Eye (tissue), 1 donor: ENCODE data around the gene GOLGA6C.
"Not testable (repeated sequence)": the region's sequence is repeated elsewhere in the genome, so short reads cannot be mapped to it uniquely, and the experiment has no call there.

Experiments used
- DNase-seq: peaks from one replicate; pipeline ENCODE4 v3.0.0-alpha.2; 2015

The GOLGA6C gene

GRCh38 chr15:75258620-75259343, 648 bp downstream of the GOLGA6C start:
- DNase-seq, result not testable (repeated sequence)

DNA sequence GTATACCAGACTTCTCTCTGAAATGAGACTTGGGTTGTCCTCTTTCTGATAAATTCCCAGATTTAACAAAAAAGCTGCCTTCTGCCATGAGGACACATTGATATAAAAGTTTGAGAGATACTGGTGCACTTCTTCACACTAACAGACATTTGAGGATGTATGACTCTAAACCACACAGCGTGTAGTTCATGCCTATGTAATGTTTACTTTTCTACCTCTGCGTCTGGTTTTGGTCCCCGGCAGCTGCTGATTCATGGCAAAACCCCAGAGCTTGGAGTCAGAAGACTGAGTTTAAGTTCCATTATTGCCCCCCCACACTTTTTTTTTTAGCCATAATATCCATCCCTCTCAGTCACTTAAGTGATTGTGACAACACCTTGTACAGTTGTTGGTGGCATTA, 1.7 kb downstream of the GOLGA6C start:
- DNase-seq, result not testable (repeated sequence)

- not testable (repeated sequence) for DNase-seq
These were observed 15.7 kb downstream of the GOLGA6C start for GRCh38 chr15:75273751-75274359.

DNA sequence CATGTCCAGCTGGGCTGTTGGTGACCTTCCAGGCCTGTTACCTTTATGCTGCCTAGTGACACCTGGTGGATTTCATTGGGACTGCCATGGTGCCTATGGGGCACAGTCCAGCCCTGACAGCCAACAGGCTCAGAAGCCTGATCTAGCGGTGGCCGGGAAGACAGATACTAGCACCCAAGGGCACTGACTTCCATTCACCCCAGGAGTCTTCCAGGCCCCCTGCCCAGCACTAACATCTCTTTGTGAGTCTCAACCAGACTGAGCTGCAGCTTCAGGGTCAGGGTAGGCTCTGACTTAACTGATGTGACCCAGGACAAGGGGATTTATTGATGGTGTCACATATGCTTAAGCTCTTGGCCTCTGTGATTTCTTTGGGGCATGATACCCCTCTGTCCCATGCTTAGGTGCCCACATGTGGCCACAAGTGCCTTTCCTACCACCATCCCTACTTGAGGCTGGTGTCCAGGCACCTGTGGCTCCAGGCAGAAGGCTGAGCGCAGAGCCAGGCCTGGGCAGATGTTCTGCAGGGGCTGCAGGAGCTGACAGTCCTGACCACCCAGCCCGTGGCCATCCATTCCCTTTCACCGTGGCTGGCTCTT, 16.5 kb downstream of the GOLGA6C start:
- peak; percentile 0 for DNase-seq

DNA sequence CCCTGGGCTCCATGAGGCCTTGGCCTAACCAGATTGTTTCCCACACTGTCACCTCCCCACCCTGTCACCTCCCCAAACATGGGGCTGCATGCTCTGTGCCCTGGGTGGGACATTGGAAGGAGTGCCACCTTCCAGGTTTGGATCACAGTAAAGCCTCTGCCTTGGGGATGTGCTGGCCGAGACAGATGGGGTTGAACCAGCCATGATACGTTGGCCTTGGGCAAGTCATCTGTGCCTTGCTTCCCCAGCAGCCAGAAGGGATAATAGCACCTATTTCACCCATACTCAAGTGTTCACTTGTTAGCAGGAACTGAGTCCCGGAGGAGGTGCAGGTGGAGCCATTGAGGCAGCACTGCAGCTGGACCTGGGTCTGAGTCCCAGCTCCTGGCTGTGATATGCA, 17.5 kb downstream of the GOLGA6C start:
- DNase-seq, result not testable (repeated sequence)

DNA sequence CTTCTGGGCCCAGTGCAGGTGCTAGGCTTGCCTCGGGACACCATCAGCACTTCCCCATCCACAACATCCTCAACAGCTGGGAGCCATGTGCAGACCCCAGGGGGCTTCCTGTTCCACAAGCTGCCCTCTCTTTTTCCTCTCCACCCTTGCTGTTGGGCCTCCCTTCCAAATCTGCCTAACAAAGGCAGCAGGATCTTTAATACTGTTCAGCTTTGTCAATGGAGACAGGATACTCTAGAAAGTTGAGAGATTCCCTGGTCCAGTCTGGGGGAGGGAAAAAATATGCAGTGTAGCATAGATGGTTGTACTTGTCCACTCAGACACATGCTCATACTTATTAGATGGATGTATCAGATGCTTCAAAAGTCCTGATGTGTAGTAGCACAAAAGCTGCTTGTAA, 20.4 kb downstream of the GOLGA6C start:
- not testable (repeated sequence) for DNase-seq

DNA sequence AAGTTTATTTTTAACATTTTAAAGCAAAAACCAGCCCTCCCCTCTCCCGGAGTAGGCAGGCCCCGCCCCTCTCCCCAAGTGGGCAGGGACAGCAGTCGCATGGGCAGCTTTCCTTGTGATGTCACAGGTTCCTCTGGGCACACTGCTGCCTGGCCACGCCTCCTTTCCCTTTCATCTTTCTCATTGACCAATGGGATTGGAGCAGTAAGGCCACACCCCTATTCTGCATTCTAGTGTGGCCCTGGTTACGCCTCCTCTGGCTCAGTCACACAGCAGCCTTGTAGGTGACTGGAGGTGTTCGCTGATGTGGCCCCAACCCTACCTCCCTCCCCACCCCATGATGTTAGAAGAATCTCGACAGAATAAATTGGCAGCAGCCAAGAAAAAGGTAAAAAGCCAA, 24.4 kb downstream of the GOLGA6C start, which contains the start of gene GOLGA6D:
Gene GOLGA6D (plus strand): TSS at position 264 of the 400 bp plus-strand sequence. CDS start 41 bp downstream, at position 305.
- not testable (repeated sequence) for DNase-seq

DNA sequence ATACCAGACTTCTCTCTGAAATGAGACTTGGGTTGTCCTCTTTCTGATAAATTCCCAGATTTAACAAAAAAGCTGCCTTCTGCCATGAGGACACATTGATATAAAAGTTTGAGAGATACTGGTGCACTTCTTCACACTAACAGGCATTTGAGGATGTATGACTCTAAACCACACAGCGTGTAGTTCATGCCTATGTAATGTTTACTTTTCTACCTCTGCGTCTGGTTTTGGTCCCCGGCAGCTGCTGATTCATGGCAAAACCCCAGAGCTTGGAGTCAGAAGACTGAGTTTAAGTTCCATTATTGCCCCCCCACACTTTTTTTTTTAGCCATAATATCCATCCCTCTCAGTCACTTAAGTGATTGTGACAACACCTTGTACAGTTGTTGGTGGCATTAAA, 26.0 kb downstream of the GOLGA6C start:
- DNase-seq, result not testable (repeated sequence)

DNA sequence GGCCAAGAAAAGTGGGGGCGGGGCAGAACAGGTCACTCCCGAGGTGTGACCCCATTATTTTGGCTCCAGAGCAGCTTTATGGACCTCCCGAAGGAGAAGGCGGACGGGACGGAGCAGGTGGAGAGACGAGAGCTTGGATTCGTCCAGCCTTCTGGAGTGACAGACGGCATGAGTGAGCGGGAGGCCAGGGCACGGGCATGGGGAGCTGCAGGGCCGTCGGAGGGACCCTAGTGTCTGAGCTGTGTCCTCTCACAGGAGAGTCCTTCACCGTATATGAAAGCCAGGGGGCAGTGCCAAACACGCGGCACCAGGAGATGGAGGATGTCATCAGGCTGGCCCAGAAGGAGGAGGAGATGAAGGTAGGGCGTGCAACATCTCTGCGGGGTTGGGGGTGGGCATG, 35.5 kb downstream of the GOLGA6C start:
- not testable (repeated sequence) for DNase-seq

DNA sequence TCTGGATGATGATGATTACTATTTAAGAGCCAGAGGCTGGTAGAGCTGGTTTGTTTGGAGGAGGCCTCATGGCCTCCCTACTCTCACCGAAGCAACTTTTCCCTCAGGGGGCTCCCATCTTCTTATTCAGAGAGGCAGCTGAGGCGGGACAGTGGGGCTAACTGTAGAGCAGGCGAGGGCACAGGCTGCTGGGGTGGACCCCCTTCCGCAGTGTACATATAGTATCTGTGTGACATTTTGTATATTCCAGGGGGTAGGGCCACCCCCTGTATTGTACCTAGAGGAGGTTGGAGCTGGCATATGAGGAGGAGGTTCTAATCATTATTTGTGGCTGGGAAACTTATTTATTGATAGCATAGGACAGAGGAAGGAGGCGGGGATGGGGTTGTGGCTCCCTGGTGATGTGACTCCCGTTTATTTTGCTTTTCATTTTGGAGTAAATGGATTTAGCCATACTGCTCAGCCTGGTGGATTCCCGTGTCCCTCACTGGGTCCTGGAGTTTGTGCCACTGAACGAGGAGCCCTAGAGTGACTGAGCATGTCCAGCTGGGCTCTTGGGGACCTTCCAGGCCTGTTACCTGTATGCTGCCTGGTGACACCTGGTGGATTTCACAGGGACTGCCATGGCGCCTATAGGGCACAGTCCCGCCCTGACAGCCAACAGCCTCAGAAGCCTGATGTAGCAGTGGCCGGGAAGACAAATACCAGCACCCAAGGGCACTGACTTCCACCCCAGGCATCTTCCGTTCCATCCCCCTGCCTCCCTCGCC, 40.6 kb downstream of the GOLGA6C start:
- not testable (repeated sequence) for DNase-seq

DNA sequence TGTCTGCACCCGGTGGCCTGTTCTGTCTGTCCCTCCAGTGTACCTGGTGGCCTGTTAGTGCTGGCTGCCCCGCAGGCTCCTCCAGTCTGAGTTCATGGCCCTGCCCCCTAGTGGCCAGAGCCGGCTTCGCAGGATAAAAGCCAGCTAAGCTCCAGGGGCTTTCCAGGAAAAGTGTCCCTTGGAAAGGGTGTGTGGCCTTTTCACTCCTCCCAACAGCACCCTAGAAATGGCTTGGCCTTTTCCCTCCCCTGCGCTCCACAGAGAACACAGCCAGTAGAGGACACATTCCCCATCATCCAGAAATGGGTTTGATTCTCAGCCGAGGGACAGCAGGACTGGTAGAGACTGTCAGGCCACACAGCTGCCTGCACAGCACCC, 41.2 kb downstream of the GOLGA6C start:
- not testable (repeated sequence) for DNase-seq

DNA sequence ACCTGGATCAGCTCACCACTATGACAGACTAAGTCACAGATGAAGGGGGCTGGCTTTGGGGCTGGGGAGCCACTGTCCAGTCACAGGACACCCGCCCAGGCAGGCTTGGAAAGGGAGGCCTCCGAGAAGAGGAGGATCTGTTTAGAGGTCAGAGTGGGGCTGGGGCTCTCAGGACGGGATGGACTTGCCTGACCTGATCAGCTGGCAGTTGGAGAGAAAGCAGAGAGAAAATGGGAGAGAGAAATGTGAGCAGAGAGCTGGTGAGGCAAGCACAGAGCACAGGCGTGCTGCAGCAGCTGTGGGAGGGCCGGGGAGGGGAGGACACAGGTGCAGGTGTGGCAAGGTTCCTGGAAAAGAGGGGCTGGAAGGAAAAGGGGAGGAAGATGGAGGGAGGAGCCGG, 41.9 kb downstream of the GOLGA6C start:
- not testable (repeated sequence) for DNase-seq

DNA sequence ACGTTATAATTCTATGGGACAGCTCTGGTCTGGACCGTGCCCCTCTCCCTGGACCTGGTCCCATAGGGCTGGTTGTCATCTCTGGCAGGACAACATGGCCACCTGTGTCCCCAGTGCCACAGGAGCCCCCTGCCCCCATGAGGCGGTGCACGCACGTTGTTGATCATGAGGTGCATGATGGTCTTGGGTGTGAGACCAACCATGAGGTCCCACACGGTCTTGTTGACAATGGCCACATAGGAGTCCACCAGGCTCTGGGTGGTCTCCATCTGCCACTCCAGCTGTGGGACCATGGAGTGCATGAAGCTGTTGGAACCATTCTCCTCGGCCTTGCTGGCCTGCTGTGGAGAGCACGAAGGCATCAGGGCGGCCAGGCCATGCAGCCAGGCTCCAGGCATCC, 44.2 kb downstream of the GOLGA6C start:
- DNase-seq, result no peak

DNA sequence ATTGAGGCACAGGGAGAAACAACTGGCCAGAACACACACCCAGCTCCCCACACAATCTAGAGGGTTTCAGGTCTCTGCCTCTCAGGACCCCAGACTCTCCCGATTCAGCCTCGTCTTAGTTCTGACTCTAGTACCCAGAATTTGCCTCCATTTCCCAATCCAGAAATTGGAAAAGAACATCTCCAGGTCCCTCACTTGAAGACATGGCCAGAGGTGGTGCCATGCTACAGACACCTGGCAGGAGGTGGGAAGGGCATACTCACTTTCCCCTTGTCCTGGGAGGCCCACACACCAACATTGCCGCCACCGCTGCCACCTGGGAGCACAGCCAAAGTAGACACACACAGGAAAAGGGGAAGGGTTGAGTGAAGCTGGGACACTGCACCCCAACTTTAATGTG, 44.6 kb downstream of the GOLGA6C start:
- not testable (repeated sequence) for DNase-seq

- DNase-seq, result no peak
These were observed 48.1 kb downstream of the GOLGA6C start for GRCh38 chr15:75306188-75306587.

DNA sequence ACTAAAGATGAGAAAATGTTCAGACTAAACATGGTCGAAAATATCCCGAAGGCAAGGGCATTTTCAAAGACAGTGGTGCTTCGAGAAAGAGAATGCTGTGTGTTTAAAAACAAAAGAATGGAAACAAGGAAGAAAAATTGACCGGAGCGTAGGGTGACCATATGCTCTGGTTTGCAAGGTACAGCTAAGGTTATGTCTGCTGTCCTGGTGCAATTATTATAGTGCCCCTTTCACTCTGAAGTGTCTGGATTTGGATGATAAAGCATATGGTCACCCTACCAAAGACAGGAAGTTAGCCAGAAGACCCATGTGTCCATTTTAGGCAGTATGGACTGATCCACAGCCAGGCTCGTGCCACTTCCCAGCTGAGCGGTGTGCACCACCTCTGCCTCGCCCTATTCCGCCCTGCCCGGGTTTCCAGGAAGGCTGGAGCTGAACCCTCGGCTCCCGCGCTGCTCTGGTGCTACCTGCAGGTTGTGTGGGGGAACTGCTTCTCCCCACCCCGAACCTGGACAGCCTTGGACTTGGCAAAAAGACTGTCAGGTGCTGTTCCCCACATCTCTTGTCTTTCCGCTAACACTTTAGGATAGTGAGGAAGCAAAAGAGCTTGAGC, 49.8 kb downstream of the GOLGA6C start:
- DNase-seq, result peak; percentile 34

DNA sequence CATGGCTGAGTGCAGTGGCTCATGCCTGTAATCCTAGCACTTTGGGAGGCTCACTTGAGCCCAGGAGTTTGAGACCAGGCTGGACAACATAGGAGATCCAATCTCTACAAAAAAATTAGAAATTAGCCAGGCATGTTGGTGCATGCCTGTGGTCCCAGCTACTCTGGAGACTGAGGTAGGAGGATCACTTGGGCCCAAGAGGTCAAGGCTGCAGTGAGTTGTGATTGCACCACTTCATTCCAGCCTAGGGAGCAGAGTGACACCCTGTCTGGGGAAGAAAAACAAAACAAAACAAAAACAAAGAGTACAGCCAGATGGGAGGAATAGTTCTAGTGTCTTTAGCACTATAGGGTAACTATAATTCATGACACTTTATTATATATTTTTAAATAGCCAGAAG, 51.6 kb downstream of the GOLGA6C start:
- DNase-seq, result no peak

DNA sequence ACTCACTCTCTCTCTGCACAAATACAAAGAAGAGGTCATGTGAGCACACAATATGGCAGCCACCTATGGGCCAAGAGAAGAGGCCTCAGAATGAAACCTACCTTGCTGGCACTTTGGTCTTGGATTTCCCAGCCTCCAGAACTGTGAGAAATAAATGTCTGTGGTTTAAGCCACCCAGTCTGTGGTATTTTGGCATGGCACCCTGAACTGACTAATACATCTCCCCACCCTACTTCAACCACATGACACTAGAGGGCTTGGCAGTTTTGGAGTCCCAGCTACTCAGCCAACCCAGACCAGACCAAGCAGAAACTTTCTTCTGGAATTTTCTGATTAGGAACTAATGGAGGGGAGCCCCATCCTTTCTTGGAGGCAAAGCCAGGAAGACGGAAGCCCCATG, 54.4 kb downstream of the GOLGA6C start:
- DNase-seq, result not testable (repeated sequence)

DNA sequence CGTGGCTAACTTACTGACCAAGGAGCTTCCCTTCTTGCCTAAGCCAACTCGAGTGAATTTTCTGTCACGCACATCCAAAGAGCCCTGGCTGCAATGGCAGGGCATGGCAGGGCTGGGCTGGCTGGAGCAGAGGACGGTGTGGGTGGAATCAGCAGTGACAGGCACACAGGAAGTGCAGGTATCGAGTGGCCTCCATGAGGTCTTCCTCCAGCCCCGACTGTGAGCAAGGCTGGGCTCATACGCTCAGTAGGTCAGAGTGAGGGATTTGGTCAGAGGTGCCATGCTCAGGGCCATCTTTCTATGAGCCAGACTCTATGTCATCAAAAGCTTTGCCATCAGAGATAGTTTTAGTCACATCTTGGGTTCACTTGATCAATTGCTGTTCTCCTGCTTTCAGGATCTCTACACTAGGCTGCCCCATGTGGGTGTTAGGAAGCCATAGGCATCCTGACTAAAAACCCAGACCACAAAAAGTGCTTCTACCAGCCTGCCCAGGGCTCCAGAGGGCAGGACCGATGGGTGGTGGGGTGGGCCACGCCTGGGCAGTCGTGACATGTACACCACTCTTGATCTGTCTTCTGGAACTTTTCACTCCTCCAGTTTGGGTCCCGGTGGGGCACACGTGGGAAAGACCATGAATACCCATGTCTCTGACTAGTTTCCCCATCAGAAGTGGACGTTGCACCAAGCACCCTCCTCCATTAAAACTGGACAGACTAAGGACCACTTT, 55.1 kb downstream of the GOLGA6C start:
- no peak for DNase-seq

DNA sequence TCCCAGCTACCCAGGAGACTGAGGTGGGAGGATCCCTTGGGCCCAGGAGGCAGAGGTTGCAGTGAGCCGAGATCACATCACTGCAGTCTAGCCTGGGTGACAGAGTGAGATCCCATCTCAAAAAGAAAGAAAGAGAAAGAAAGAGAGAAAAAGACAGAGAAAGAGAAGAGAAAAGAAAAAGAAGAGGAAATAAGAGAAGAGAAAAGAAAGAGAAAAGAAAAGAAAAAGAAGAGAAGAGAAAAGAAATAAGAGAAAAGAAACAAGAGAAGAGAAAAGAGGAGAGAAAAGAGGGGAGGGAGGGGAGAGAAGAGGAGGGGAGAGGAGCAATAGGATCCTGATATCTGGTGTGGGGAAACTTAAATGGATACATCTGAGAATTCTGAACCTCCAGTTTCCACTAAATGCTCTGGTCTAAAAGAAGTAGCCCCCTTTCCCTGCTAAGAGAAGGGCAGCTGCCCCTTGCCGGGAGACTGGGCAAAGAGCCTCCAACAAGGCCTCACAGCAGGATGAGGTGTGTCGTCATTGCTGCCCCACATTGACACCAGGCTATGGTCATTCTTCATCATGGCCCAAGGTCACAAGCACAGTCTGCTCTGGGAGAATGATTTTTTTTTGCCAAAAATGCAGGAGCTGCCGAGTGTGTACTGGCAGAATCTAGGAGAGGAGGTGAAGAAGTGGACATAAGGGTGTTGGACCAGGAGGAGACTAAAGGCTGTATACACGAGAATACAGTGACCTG, 56.6 kb downstream of the GOLGA6C start:
- DNase-seq, result no peak

DNA sequence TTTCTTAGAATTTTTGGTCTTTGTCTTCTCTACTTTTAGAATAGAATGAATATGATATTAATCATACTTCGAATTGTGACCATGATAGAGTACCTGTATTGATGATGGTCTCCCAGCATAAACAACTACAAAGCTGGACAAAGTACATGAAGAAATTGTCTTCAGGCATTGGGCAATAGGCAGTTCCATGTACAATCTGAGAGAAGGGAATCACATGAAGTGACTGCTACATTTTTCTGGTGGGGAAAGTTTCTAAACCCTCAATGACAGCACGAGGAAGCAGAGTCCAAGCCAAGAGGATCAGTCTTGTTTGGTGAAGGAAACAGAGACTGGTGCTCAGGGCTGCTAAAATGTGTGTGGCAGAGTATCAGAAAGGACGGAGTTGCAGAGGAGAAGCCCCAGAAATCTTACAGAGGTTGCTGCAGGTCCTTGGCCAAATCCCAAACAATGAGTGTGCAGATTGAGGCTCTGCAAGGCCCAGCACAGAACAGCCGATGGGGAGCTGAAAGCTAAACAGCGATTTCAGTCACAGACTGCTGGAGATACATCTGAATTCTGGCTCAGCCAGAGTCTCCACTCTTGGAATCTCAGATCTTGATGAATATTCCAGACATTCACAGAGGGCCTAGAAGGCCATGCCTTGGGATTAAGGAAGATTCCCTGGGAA, 61.2 kb downstream of the GOLGA6C start:
- DNase-seq, result not testable (repeated sequence)
